ENCODE results near the gene PKNOX1.
"Not testable (repeated sequence)": the region's sequence is repeated elsewhere in the genome, so short reads cannot be mapped to it uniquely, and the experiment has no call there.

PKNOX1 gene

GRCh38 chr21:43020177-43020576 is 45.8 kb downstream of the PKNOX1 start:
- DNase-seq (ENCODE audit: low spot score), result no peak

- no peak for DNase-seq (ENCODE audit: low spot score)
Measured at GRCh38 chr21:43020771-43021170, 46.4 kb downstream of the PKNOX1 start.

GRCh38 chr21:43021191-43021590 is 46.8 kb downstream of the PKNOX1 start:
- no peak for DNase-seq (ENCODE audit: low spot score)

- no peak for DNase-seq (ENCODE audit: low spot score)
Measured at GRCh38 chr21:43021756-43022600, 47.6 kb downstream of the PKNOX1 start.

GRCh38 chr21:43023175-43023574 is 48.8 kb downstream of the PKNOX1 start:
- DNase-seq (ENCODE audit: low spot score), result no peak

GRCh38 chr21:43024439-43025136 is 50.2 kb downstream of the PKNOX1 start:
- DNase-seq (ENCODE audit: low spot score), result no peak

GRCh38 chr21:43025636-43026180 is 51.3 kb downstream of the PKNOX1 start:
- peak; percentile 36 for DNase-seq (ENCODE audit: low spot score)

- no peak for DNase-seq (ENCODE audit: low spot score)
Measured at GRCh38 chr21:43027846-43028731, 53.7 kb downstream of the PKNOX1 start.

GRCh38 chr21:43029785-43030184 is 55.4 kb downstream of the PKNOX1 start:
- no peak for DNase-seq (ENCODE audit: low spot score)

GRCh38 chr21:43031121-43031619 is 56.8 kb downstream of the PKNOX1 start:
- DNase-seq (ENCODE audit: low spot score), result no peak

- no peak for DNase-seq (ENCODE audit: low spot score)
Measured at GRCh38 chr21:43034101-43034500, 59.7 kb downstream of the PKNOX1 start.

GRCh38 chr21:43034826-43035225 is 60.5 kb downstream of the PKNOX1 start:
- DNase-seq (ENCODE audit: low spot score), result no peak

GRCh38 chr21:43036889-43037288 is 62.5 kb downstream of the PKNOX1 start:
- DNase-seq (ENCODE audit: low spot score), result not testable (repeated sequence)

- DNase-seq (ENCODE audit: low spot score), result not testable (repeated sequence)
Measured at GRCh38 chr21:43037918-43038658, 63.7 kb downstream of the PKNOX1 start.

- not testable (repeated sequence) for DNase-seq (ENCODE audit: low spot score)
Measured at GRCh38 chr21:43038659-43039044, 64.3 kb downstream of the PKNOX1 start.

GRCh38 chr21:43042169-43042568 is 67.8 kb downstream of the PKNOX1 start:
- DNase-seq (ENCODE audit: low spot score), result not testable (repeated sequence)

GRCh38 chr21:43043291-43043690 is 68.9 kb downstream of the PKNOX1 start:
- DNase-seq (ENCODE audit: low spot score), result not testable (repeated sequence)

GRCh38 chr21:43044547-43044946 is 70.2 kb downstream of the PKNOX1 start:
- DNase-seq (ENCODE audit: low spot score), result not testable (repeated sequence)

- not testable (repeated sequence) for DNase-seq (ENCODE audit: low spot score)
Measured at GRCh38 chr21:43045165-43045875, 71.0 kb downstream of the PKNOX1 start.
